ENCODE results near the gene SUPT7L. TPM values are rescaled to one million over a fixed set of nuclear protein-coding genes. Genes with fewer than 3 reads are reported as not detected.
A peak's percentile ranks its signal among the peaks of the same experiment; 100 is the strongest.

Gene SUPT7L, protein sequence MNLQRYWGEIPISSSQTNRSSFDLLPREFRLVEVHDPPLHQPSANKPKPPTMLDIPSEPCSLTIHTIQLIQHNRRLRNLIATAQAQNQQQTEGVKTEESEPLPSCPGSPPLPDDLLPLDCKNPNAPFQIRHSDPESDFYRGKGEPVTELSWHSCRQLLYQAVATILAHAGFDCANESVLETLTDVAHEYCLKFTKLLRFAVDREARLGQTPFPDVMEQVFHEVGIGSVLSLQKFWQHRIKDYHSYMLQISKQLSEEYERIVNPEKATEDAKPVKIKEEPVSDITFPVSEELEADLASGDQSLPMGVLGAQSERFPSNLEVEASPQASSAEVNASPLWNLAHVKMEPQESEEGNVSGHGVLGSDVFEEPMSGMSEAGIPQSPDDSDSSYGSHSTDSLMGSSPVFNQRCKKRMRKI
- total RNA-seq (10 to 100 TPM; 25.2 to 32.1 TPM), polyA plus RNA-seq (10 to 100 TPM in 1 of 2 donors, 1 to 10 TPM in 1; 9.4 to 45.5 TPM)
- long read RNA-seq, donor 1, full-length matches to known transcripts = 48 of 71 reads
- long read RNA-seq, donor 1, partial matches to known transcripts = 12 of 71 reads
- long read RNA-seq, donor 1, other reads (novel, unspliced or antisense) = 11 of 71 reads
- long read RNA-seq, donor 2, full-length matches to known transcripts = 10 of 19 reads
- long read RNA-seq, donor 2, partial matches to known transcripts = 5 of 19 reads
- long read RNA-seq, donor 2, other reads (novel, unspliced or antisense) = 4 of 19 reads

DNA sequence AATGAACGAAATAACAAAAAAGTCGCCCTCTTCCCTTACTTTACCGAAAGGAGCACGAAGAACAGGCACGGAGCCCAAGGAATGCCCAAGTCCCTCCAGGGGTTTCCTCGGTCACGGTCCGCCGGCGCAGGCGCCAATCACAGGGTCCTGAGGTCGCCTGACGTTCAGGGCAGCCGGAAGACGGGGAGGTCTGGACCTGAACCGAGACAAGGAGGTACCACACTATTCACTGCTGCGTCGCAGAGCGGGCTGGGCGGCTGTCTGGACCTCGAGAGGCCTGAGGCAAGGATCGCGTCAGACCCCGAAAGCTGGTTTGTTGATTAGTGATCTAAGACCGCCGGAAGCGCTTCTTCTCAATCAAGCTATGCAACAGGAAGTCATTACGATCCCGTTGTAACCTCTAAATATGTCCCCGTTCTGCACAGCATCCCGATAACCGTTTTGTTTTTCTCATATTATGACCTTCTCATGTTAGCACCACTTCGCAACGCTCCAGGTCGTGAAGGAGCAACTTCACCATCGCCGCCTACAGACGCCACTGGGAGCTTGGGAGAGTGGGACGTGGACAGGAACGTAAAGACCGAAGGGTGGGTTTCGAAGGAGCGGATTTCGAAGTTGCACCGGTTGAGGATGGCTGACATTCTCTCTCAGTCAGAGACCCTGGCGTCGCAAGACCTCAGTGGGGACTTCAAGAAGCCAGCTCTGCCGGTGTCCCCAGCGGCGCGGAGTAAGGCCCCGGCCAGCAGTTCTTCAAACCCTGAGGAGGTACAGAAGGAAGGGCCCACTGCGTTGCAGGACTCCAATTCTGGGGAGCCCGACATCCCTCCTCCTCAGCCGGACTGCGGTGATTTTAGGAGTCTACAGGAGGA is at the start of gene SUPT7L, which contains the start of gene SLC4A1AP:
Gene SUPT7L (minus strand): TSS at position 330 of the 869 bp plus-strand sequence. CDS start 1,422 bp downstream, outside the sequence.
Gene SLC4A1AP (plus strand): TSS at position 605 of the 869 bp plus-strand sequence. CDS start 26 bp downstream, at position 631.
- peak within 1 kb of the TSS; percentile 73 to 79 for H3K4me3 ChIP-seq (ENCODE audit: low read length in 2 of 2)
- peaks cover 0 to 2% of the 10 kb centered on the region in 2 donors for H3K36me3 ChIP-seq (ENCODE audit: control insufficient read depth in 1 of 2, insufficient read depth in 2 of 2, low read length in 1 of 2)
- peak; percentile 85 to 91 for DNase-seq
- H3K27me3 ChIP-seq (ENCODE audit: control insufficient read depth in 1 of 2, insufficient read depth in 2 of 2, low read length in 1 of 2) = no peaks in the 10 kb centered on the region
- WGBS, 2 donors = 0% methylated on average over 56 of the region's 56 CpGs
- intact Hi-C loops (cut with DNase I) = no loop called here
- peak within 1 kb of the TSS; percentile 63 to 96 for H3K27ac ChIP-seq (ENCODE audit: low read depth in 1 of 2, low read length in 2 of 2)
- ATAC-seq (ENCODE audit: low FRiP score) = peak; percentile 95
- H3K4me1 ChIP-seq (ENCODE audit: control insufficient read depth in 1 of 2, insufficient read depth in 2 of 2, low read length in 2 of 2) = peaks cover 0 to 3% of the 10 kb centered on the region in 2 donors
- H3K9me3 ChIP-seq (ENCODE audit: control insufficient read depth, low read length) = no peaks in the 10 kb centered on the region

DNA sequence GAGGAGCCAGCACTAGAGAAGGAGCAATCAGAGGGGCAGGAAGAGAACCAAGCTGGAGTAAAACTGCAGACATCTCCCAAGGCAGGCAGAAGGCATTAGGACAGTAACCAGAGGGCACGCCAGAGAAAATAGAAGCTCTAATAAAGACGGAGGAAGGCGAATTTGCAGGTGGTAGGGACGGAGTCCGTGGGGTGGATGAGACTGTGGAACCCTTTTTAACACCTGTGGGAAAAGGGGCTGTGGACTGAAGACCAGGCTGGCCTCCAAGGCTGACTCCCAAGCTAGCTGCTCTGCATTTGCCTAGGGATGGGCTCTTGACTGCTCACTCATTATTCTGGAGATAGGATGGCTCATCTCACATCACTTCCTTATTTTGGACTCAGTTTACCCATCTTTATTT is 49.8 kb upstream of the SUPT7L start:
- intact Hi-C loops (cut with DNase I) = no loop called here

DNA sequence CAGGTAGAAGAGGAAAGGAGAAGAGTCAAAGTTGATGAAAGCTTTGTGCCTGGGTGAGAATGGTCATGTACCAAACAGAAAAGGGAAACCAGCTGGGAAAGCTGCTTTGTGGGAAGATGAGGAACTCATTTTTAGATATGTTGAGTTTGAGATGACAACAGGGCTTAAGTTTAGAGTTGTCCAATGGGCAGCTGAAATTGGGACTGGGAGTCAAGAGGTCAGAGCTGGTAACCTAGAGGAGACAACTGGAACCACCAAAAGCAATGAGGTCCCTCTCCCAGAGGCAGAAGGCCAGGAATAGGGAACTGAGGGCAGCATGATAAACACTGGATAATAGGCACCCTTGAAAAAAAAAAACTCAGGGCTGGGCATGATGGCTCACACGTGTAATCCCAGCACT is 49.1 kb upstream of the SUPT7L start:
- no peak for DNase-seq
- peaks cover 6 to 9% of the 10 kb centered on the region in 2 donors for H3K4me1 ChIP-seq (ENCODE audit: control insufficient read depth in 1 of 2, insufficient read depth in 2 of 2, low read length in 2 of 2)
- no peaks in the 10 kb centered on the region for H3K27me3 ChIP-seq (ENCODE audit: control insufficient read depth in 1 of 2, insufficient read depth in 2 of 2, low read length in 1 of 2)
- H3K27ac ChIP-seq (ENCODE audit: low read depth in 1 of 2, low read length in 2 of 2) = no peak overlapping the region
- intact Hi-C loops (cut with DNase I) = no loop called here
- no peaks in the 10 kb centered on the region for H3K36me3 ChIP-seq (ENCODE audit: control insufficient read depth in 1 of 2, insufficient read depth in 2 of 2, low read length in 1 of 2)
- WGBS, 2 donors = 71 to 79% methylated on average over 1 of the region's 1 CpG
- no peaks in the 10 kb centered on the region for H3K9me3 ChIP-seq (ENCODE audit: control insufficient read depth, low read length)
- no peak overlapping the region for H3K4me3 ChIP-seq (ENCODE audit: low read length in 2 of 2)
- ATAC-seq (ENCODE audit: low FRiP score) = no peak

More for the DNA sequence above, 49.8 kb upstream of the SUPT7L start:
- H3K27me3 ChIP-seq (ENCODE audit: control insufficient read depth in 1 of 2, insufficient read depth in 2 of 2, low read length in 1 of 2) = no peaks in the 10 kb centered on the region
- DNase-seq (no peak), ATAC-seq (ENCODE audit: low FRiP score) (no peak)
- H3K4me1 ChIP-seq (ENCODE audit: control insufficient read depth in 1 of 2, insufficient read depth in 2 of 2, low read length in 2 of 2) = peaks cover 5 to 8% of the 10 kb centered on the region in 2 donors
- H3K9me3 ChIP-seq (ENCODE audit: control insufficient read depth, low read length) = no peaks in the 10 kb centered on the region
- H3K36me3 ChIP-seq (ENCODE audit: control insufficient read depth in 1 of 2, insufficient read depth in 2 of 2, low read length in 1 of 2) = no peaks in the 10 kb centered on the region
- 95 to 98% methylated on average over 5 of the region's 5 CpGs for WGBS, 2 donors
- H3K4me3 ChIP-seq (ENCODE audit: low read length in 2 of 2) = no peak overlapping the region
- peak overlapping the region in 1 of 2 donors; percentile 54 for H3K27ac ChIP-seq (ENCODE audit: low read depth in 1 of 2, low read length in 2 of 2)

DNA sequence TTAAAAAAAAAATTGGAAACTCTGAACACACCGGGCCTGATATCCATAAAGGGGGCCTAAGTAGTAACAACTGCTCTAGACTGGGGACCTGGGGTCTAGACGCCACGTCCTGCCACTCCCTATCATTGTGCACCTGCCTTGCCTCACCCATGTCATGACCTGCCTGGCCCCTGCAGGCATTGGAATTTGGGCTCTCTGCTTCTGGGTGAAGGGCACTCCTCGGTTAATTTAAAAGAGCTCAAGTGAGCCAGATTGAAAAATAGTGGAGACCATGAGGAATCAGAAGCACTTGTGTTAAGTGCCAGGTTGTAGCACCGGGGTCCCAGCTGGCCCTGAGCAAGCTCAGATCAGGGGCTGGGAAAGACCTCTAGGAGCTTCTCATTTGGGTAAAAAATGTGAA is 48.4 kb upstream of the SUPT7L start:
- Histone ChIP-seq H3K36me3 (ENCODE audit: control insufficient read depth in 1 of 2, insufficient read depth in 2 of 2, low read length in 1 of 2) (no peaks in the 10 kb centered on the region), H3K27ac (ENCODE audit: low read depth in 1 of 2, low read length in 2 of 2) (peak overlapping the region; percentile 30 to 60), H3K27me3 (ENCODE audit: control insufficient read depth in 1 of 2, insufficient read depth in 2 of 2, low read length in 1 of 2) (no peaks in the 10 kb centered on the region), H3K4me1 (ENCODE audit: control insufficient read depth in 1 of 2, insufficient read depth in 2 of 2, low read length in 2 of 2) (peaks cover 7 to 9% of the 10 kb centered on the region in 2 donors), H3K4me3 (ENCODE audit: low read length in 2 of 2) (no peak overlapping the region), H3K9me3 (ENCODE audit: control insufficient read depth, low read length) (no peaks in the 10 kb centered on the region)
- DNase-seq (no peak), ATAC-seq (ENCODE audit: low FRiP score) (no peak)
- intact Hi-C loops (cut with DNase I) = no loop called here
- 67% methylated on average over 5 of the region's 5 CpGs for WGBS, 2 donors

DNA sequence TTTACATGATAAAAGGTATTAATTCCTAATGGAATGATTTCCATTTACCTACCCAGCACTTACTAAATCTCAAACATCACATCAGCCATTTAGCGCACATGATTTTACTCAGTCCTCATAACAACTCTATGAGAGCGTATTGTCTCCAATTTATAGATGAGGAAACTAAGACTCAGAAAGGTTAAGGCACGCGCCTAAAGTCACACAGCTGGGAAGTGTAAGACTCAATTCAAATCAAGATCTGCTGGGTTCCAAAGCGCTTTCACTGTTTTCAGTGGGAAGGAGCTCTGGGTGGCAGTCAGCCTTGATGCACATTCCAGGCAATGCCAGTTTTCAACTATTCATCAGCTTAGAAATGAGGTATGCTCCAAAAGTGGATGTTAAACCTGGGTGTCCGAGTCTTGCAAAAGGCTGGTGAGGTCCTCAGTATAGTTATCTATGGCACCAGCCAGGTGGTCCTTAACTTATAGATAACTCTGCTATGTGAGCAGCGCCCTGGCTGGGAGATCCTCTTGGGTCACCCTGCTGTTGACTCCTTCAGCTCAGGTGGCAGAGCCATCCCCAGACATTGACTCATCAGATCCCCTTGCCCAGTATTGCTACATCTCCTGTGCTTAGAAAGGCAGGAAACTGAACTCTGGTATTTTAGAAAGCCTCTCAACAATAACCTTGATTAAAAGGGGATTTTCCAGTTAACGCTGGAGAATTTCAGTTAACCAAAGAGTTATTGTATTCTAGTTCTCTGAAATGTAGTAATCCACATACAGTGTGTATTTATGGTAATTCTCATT is 47.4 kb upstream of the SUPT7L start:
- H3K4me1 ChIP-seq (ENCODE audit: control insufficient read depth in 1 of 2, insufficient read depth in 2 of 2, low read length in 2 of 2) = peaks cover 5 to 9% of the 10 kb centered on the region in 2 donors
- DNase-seq (no peak), ATAC-seq (ENCODE audit: low FRiP score) (no peak)
- no peak overlapping the region for H3K4me3 ChIP-seq (ENCODE audit: low read length in 2 of 2)
- no peaks in the 10 kb centered on the region for H3K9me3 ChIP-seq (ENCODE audit: control insufficient read depth, low read length)
- H3K36me3 ChIP-seq (ENCODE audit: control insufficient read depth in 1 of 2, insufficient read depth in 2 of 2, low read length in 1 of 2) = no peaks in the 10 kb centered on the region
- peak overlapping the region; percentile 10 to 30 for H3K27ac ChIP-seq (ENCODE audit: low read depth in 1 of 2, low read length in 2 of 2)
- no peaks in the 10 kb centered on the region for H3K27me3 ChIP-seq (ENCODE audit: control insufficient read depth in 1 of 2, insufficient read depth in 2 of 2, low read length in 1 of 2)
- 90% methylated on average over 8 of the region's 8 CpGs for WGBS, 2 donors
- intact Hi-C loops (cut with DNase I) = no loop called here

DNA sequence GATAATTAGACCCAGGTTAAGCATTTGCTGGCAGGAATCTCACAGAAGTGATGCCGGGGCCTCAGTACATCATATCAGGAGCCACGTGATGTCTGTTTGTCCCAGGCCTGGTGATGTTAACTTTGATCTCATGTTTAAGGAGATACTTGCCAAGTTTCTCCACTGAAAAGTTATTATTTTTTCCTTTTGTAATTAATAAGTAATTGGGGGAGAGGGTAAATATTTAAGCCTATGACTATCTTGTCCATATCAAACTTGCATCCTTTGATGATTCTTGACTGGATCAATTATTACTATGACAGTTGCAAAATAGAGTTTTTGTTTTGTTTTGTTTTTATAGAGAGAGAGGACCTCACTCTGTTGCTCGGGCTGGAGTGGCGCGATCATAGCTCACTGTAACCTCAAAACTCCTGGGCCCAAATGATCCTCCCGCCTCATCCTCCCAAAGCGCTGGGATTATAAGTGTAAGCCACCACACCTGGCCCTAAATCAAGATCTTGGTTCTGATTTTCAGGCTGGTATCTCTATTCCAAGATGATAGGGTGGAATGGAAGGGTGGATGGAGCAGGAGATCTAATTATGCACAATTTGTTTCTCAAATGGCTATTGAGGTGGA is 46.7 kb upstream of the SUPT7L start:
- no peak for ATAC-seq (ENCODE audit: low FRiP score)
- H3K27me3 ChIP-seq (ENCODE audit: control insufficient read depth in 1 of 2, insufficient read depth in 2 of 2, low read length in 1 of 2) = no peaks in the 10 kb centered on the region
- DNase-seq = no peak
- intact Hi-C loops (cut with DNase I) = loop anchor here (5.0 to 10.0 kb wide), 4 partner anchors 245 to 682 kb away; partner anchors contain the start of gene FOSL2 (in 1 of the 2)
- no peaks in the 10 kb centered on the region for H3K36me3 ChIP-seq (ENCODE audit: control insufficient read depth in 1 of 2, insufficient read depth in 2 of 2, low read length in 1 of 2)
- no peak overlapping the region for H3K4me3 ChIP-seq (ENCODE audit: low read length in 2 of 2)
- H3K27ac ChIP-seq (ENCODE audit: low read depth in 1 of 2, low read length in 2 of 2) = peak overlapping the region in 1 of 2 donors; percentile 69
- H3K4me1 ChIP-seq (ENCODE audit: control insufficient read depth in 1 of 2, insufficient read depth in 2 of 2, low read length in 2 of 2) = peaks cover 5 to 9% of the 10 kb centered on the region in 2 donors
- H3K9me3 ChIP-seq (ENCODE audit: control insufficient read depth, low read length) = no peaks in the 10 kb centered on the region
- WGBS, 2 donors = 86 to 88% methylated on average over 7 of the region's 7 CpGs

DNA sequence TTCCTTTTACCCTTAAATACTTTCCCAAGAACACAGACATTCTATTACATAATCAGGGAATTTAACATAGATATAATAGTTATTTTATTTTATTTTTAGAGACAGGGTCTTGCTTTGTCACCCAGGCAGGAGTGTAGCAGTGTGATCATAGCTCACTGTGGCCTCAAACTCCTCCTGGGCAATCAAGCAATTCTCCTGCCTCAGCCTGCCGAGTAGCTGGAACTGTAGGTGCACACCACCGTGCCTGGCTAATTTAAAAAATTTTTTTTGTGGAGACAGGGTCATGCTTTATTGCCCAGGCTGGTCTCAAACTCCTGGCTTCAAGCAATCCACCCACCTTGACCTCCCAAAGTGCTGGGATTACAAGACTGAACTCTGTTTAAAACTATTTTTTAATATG is 45.9 kb upstream of the SUPT7L start:
- H3K4me1 ChIP-seq (ENCODE audit: control insufficient read depth in 1 of 2, insufficient read depth in 2 of 2, low read length in 2 of 2) = peaks cover 5 to 9% of the 10 kb centered on the region in 2 donors
- H3K36me3 ChIP-seq (ENCODE audit: control insufficient read depth in 1 of 2, insufficient read depth in 2 of 2, low read length in 1 of 2) = no peaks in the 10 kb centered on the region
- no peak for ATAC-seq (ENCODE audit: low FRiP score)
- H3K4me3 ChIP-seq (ENCODE audit: low read length in 2 of 2) = no peak overlapping the region
- 13 to 21% methylated on average over 2 of the region's 2 CpGs for WGBS, 2 donors
- H3K9me3 ChIP-seq (ENCODE audit: control insufficient read depth, low read length) = no peaks in the 10 kb centered on the region
- intact Hi-C loops (cut with DNase I) = loop anchor here (5.0 to 10.0 kb wide), 4 partner anchors 245 to 683 kb away; partner anchors contain the start of gene FOSL2 (in 1 of the 2)
- DNase-seq = no peak
- H3K27me3 ChIP-seq (ENCODE audit: control insufficient read depth in 1 of 2, insufficient read depth in 2 of 2, low read length in 1 of 2) = no peaks in the 10 kb centered on the region
- H3K27ac ChIP-seq (ENCODE audit: low read depth in 1 of 2, low read length in 2 of 2) = peak overlapping the region in 1 of 2 donors; percentile 89

All from aorta (tissue), 5 donors.